GM12873 (cell line): ENCODE measurements around the gene JPH4.

ENCODE experiments used
- TF ChIP-seq, protein P1 (sequence below): IDR thresholded peaks from 2 replicates; pipeline ENCODE4 v1.5.1; 2012; ENCODE audit warnings: low read depth, mild to moderate bottlenecking, moderate library complexity, low read length, control low read depth; ENCODE audit not compliant: insufficient read depth; ENCODE audit errors: missing control alignments

The JPH4 gene

DNA sequence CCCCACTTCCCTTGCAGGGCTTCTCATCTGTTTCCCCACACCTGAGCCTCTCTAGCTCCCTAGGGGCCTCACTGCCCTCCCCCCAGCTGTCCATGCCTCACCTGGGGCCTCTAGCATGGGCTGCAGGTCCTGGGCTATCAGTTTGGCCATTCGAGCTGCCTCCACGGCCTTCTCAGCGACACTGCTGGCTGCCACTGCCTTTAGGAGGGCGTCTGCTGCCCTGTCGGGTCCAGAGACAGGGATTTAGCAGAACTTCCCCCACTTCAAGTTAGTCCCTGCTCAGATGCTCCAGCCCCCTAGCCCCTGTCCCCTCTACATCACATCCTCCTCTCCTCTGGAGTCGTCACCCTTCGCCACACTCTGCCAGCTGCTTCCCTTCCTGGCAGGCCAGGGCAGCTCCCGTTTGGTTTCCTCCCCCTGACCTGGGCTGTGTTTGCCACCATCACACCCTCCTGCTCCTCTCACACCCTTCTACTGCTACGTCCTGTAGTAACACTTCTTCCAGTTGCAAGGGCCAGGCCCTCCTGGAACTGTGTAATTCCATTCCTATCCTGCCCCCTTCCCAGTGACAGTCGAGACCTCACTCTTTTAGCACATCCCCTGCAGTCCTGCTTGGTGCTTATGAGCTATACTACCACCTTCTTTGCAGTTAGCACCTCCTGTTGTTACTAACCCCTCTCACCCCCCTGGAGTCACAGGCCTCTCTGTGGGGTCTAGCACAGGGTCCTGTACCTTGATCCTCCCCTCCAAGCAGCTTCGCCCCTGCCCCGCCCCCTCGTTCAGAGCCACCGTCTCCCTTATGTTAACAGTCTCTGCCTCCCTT lies 6.7 kb downstream of the JPH4 start:
- TF ChIP-seq, protein P1, sequence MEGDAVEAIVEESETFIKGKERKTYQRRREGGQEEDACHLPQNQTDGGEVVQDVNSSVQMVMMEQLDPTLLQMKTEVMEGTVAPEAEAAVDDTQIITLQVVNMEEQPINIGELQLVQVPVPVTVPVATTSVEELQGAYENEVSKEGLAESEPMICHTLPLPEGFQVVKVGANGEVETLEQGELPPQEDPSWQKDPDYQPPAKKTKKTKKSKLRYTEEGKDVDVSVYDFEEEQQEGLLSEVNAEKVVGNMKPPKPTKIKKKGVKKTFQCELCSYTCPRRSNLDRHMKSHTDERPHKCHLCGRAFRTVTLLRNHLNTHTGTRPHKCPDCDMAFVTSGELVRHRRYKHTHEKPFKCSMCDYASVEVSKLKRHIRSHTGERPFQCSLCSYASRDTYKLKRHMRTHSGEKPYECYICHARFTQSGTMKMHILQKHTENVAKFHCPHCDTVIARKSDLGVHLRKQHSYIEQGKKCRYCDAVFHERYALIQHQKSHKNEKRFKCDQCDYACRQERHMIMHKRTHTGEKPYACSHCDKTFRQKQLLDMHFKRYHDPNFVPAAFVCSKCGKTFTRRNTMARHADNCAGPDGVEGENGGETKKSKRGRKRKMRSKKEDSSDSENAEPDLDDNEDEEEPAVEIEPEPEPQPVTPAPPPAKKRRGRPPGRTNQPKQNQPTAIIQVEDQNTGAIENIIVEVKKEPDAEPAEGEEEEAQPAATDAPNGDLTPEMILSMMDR, result no peak

DNA sequence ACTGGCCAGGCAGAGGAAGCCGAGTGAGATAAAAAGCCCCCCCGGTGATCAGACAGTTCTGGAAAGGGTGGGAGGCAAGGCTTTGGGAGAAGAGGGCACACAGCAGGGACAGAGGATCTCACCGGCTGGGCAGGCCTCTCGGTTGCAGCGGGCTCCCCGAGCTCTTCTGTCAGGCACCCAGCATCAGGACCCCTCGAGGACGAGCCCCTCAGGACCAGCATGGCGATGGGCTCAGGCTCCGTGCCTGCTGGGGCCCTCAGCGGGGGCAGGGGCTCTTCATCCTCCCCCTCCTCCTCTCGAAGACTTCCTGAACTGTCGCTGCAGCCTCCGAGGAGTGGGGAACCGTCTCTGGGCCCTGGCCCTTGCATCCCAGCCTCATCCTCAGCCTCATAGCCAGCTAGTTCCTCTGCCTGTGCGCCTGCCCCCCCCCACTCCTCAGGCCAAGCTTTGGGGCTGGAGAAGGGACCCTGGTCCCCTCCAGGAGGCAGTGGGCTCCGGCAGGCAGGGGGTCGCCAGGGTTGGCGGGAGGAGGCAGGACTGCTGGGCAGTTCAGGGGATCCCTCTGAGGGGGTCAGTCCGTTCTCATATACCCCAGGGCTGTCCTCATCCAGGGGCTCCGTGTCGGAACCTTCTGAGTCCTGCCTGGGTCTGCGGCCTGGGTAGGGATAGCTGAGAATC lies 7.6 kb downstream of the JPH4 start:
- TF ChIP-seq, protein P1, result no peak

DNA sequence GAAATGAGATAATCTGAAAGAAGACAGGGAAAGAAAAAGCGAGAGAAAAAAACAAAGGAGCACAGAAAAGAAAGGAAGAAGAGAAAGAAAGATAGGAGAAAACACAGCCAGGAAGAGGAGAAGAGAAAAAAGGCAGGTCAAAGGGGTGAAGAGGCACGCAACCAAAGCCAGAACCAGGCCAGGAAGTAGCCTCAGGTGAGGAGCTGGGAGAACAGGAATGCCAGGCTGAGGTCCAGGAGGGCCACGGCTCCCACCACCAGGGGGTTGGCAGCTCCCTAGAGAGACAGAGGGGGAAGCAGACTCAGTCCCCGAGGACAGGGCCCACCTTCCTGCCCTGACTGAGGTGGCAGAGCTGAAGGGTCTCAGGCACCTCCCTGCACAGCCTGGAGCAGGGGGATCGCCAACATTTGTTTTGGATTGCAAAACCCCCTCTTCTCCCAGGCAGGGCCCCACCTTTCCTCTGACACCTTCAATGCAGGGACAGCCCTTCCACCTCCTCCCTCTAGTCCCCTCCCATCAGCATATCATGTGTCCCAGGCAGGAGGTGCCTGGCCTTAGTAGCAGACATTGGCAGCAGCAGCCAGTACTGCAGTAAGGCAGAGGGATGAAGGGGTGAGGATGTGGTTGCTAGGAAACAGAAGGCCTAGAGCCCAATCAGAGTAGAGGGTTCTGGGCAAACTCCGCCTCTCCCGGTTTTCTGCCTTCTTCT lies 9.0 kb downstream of the JPH4 start:
- TF ChIP-seq, protein P1, result peak; percentile 24

DNA sequence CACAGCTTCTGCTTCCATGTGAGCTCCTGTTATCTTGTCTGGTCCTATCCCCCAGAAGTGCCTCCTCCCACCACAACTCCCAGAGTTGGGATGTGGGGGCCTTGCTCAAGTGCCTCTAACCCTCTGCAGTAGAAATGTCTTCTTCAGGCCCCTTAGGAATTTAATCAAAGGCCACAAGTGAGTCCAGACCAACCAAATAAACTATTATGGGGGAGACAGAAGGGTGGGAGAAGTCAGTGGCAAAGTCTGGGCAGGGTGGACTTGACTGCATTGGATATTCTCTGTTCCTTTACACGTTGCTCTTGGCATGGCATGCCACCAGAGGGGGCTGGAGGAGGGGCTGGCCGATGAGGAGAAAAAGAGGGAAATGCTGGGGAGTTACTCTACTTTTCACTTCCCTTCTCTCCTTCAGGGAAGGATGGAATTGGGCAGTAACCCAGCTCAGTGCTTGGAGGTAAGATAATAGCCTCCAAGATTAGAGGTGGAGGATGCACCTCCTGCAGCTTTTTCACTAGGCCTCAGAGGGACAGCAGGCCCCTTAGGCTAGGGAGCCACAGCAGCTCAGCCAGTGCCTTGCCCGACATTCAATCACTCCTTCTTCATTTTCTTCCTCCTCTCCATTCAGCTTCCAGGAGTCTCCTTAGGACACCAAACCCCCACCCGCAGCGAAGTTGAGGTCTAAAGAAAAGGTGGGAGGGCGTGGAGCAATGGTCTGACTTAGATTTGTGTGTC lies 9.8 kb downstream of the JPH4 start:
- TF ChIP-seq, protein P1, result peak; percentile 60

DNA sequence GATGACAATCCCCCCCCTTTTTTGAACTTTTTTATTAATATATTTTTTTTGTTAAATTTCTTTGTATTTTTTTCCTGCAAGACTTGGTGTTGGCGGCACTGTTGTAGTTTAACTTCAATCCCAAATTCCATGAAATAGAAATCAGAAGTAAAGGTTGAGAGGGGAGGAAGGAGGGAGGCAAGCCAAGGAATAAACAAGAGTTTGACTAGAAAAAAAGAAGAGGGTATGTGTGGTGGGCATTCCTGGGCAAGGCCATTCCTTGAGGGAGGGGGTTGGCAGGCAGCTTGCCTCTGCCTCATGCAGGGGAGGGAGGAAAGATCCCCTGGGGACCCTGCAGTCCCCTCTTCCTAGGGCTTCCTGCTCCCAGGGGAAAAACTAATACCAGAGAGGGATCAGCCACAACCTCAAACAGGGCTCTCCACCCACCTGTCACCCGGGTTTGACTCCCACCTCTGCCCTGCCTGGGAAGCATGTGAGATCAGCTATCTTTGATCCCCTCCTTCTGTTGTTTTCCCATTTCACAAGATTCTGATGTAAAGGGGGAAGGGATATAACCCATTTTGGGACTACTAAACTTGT lies 10.5 kb downstream of the JPH4 start:
- TF ChIP-seq, protein P1, result no peak

DNA sequence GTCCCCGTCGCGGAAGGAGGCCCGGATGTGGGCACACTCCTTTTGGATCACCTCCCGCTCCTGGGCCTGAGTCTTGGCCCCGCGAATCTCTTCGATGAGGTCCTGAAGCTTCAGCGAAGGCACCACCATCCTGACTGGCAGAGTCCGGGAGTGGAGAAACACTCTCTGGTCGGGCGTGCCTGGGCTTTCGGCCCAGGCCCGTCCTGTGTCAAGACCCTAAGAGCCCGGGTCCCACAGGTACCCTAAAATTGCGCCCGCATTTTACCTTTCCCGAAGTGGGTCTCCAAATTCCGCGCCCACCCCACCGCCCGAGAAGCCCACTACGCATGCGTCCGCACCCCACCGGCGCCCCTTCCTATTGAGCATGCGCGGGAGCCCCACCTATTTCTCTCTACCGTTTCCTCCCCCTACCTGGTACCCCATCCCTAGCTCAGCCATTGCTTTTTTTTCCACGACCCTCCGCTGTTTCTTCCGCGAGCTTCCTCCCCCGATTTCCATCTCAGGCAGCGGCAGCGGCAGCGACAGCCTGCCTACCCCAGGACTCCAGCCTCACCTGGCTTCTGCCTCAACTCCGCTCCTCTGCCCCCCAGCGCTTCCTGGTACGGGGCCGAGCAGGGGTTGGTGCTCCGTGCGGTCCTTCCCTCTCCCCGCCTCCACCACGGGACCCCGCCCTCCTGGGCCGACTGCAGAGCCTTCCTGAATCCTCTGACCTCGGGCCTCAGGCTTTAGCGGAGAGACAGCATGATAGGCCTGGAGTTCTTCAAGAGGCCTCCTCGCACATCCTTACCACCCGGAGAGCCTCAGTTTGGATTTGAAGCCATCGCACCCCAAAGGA lies 11.2 kb downstream of the JPH4 start, which contains the start of gene AP1G2:
TSS of gene AP1G2 (minus strand) at position 606 of the 835 bp plus-strand sequence. CDS start at position 129, 477 bp downstream.
- TF ChIP-seq, protein P1, result no peak
